Esophagus muscularis mucosa (tissue), 3 donors: ENCODE measurements around the gene SLC1A1.

Source experiments
- EP300 ChIP-seq: sonication (generic); formaldehyde crosslinking; IDR thresholded peaks from one replicate; pipeline ENCODE4 v1.6.1; 2017; ENCODE audit warnings: antibody characterized with exemption
- TF ChIP-seq, protein P1 (sequence below), 3 experiments: fragments of 200-600 bp in 2 of 3; fragments of 450-650 bp in 1 of 3; sonication (generic) in 2 of 3; IDR thresholded peaks; one replicate each; pipeline ENCODE4 v1.5.1; 2017 to 2019; ENCODE audit warnings: antibody characterized with exemption in 3 of 3, mild to moderate bottlenecking in 2 of 3, moderate library complexity in 1 of 3

DNA sequence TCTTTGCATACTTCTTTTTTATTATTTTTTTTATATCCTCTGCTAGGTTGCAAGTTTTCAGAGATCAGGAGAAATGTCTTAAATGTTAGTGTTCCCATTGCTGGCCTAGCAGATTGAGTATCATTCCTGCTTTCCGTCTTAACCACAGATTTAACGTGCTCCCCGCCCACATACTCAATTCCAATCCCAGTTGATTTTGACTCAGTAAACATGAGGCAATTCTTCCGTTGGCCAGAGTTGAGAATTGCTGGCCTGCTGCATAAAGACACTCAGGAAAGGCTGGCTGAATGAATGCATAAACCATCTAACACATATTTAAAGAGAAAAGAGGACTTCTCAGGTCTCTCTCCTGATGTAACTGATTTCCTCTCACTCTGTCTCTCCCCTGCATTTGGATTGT is 125.0 kb downstream of the SLC1A1 start:
- TF ChIP-seq, protein P1, sequence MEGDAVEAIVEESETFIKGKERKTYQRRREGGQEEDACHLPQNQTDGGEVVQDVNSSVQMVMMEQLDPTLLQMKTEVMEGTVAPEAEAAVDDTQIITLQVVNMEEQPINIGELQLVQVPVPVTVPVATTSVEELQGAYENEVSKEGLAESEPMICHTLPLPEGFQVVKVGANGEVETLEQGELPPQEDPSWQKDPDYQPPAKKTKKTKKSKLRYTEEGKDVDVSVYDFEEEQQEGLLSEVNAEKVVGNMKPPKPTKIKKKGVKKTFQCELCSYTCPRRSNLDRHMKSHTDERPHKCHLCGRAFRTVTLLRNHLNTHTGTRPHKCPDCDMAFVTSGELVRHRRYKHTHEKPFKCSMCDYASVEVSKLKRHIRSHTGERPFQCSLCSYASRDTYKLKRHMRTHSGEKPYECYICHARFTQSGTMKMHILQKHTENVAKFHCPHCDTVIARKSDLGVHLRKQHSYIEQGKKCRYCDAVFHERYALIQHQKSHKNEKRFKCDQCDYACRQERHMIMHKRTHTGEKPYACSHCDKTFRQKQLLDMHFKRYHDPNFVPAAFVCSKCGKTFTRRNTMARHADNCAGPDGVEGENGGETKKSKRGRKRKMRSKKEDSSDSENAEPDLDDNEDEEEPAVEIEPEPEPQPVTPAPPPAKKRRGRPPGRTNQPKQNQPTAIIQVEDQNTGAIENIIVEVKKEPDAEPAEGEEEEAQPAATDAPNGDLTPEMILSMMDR (IDR thresholded peaks at IDR 0.05), result no peak
- TF ChIP-seq EP300, result no peak
